Measurements from ENCODE around the gene HSFX4. TPM values are rescaled to one million over a fixed set of nuclear protein-coding genes. Genes with fewer than 3 reads are reported as not detected.

HSFX4 gene
- total RNA-seq, 1 donor from 2014 or later, result not detected

DNA sequence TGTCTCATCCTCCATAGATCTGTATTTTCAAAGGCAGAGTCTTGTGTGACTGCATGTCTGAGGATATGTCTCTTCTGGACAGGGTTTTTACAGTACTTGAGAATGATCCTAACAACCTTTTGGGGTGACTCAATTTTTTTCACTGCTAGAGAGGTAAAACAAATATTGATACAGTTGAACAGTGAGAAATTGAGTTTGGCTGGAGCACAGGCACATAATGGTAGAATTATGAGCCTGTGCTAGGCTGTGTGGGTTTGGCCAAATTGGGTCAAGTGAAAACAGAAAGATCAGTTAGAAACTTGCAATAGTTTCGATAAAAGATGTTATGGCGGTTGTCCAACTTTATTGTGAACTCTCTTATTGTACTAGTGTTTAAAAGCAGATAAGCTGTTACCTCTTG is 32.2 kb downstream of the HSFX4 start:
- Histone ChIP-seq H4K20me1 (ENCODE audit: low read depth) (no peaks in the 10 kb centered on the region), H3K27ac (no peak overlapping the region), H3K4me2 (no peak overlapping the region), H3K9me3 (ENCODE audit: low read depth) (no peaks in the 10 kb centered on the region), H3F3A (ENCODE audit: low read depth) (no peaks in the 10 kb centered on the region), H3K79me2 (ENCODE audit: low read depth) (no peaks in the 10 kb centered on the region), H3K4me3 (no peak overlapping the region), H3K9ac (no peak overlapping the region), H3K27me3 (no peaks in the 10 kb centered on the region), H3K4me1 (no peaks in the 10 kb centered on the region), H3K36me3 (no peaks in the 10 kb centered on the region), H2AFZ (replicated peaks) (no peak overlapping the region)
- H3K9me3 Mint-ChIP-seq, result peaks cover 2% of the 10 kb centered on the region
- H3K4me1 Mint-ChIP-seq, result peaks cover 2% of the 10 kb centered on the region
- H3K4me3 Mint-ChIP-seq, result no peak overlapping the region
- DNase-seq (ENCODE audit: low spot score), result no peak
- H3K27me3 Mint-ChIP-seq (ENCODE audit: insufficient read depth, low read depth), result no peaks in the 10 kb centered on the region
- peaks cover 8% of the 10 kb centered on the region for H3K36me3 Mint-ChIP-seq
- H3K27ac Mint-ChIP-seq, result no peak overlapping the region
- TF ChIP-seq EZH2 (IDR thresholded peaks at IDR 0.05) (no peak), EZH2phosphoT487 (IDR thresholded peaks at IDR 0.05) (no peak)
- TF ChIP-seq, protein P1, sequence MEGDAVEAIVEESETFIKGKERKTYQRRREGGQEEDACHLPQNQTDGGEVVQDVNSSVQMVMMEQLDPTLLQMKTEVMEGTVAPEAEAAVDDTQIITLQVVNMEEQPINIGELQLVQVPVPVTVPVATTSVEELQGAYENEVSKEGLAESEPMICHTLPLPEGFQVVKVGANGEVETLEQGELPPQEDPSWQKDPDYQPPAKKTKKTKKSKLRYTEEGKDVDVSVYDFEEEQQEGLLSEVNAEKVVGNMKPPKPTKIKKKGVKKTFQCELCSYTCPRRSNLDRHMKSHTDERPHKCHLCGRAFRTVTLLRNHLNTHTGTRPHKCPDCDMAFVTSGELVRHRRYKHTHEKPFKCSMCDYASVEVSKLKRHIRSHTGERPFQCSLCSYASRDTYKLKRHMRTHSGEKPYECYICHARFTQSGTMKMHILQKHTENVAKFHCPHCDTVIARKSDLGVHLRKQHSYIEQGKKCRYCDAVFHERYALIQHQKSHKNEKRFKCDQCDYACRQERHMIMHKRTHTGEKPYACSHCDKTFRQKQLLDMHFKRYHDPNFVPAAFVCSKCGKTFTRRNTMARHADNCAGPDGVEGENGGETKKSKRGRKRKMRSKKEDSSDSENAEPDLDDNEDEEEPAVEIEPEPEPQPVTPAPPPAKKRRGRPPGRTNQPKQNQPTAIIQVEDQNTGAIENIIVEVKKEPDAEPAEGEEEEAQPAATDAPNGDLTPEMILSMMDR (IDR thresholded peaks at IDR 0.05), result no peak

DNA sequence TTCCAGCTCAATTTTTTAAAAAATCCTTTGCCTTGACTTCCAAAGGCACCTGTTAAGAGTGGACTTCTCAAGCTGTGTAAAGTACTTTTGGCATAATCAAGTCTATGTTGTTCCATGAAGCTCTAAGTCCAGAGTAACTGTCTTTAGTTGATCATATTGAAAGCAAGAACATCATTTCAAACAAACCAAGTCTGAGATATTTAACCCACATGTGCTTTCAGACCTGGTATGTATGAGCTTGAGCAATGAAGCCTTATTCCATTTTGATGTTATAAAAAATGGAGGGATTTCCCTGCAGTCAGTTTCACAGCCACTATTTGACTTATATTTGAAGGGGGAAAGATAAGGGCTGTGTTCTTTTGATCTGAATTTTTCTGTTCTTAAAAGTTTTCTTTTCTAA is 32.6 kb downstream of the HSFX4 start:
- no peak for TF ChIP-seq EZH2phosphoT487 (IDR thresholded peaks at IDR 0.05)
- no peak for TF ChIP-seq EZH2 (IDR thresholded peaks at IDR 0.05)
- TF ChIP-seq, protein P1 (IDR thresholded peaks at IDR 0.05), result no peak
- peaks cover 2% of the 10 kb centered on the region for H3K4me1 Mint-ChIP-seq
- no peaks in the 10 kb centered on the region for H3K9me3 ChIP-seq (ENCODE audit: low read depth)
- H3K27me3 ChIP-seq, result no peaks in the 10 kb centered on the region
- no peak for DNase-seq (ENCODE audit: low spot score)
- H3K4me3 ChIP-seq, result no peak overlapping the region
- H3K27me3 Mint-ChIP-seq (ENCODE audit: insufficient read depth, low read depth), result no peaks in the 10 kb centered on the region
- H3K4me2 ChIP-seq, result no peak overlapping the region
- no peak overlapping the region for H3K4me3 Mint-ChIP-seq
- no peaks in the 10 kb centered on the region for H3K4me1 ChIP-seq
- H3K27ac Mint-ChIP-seq, result no peak overlapping the region
- no peaks in the 10 kb centered on the region for H3K79me2 ChIP-seq (ENCODE audit: low read depth)
- H3K27ac ChIP-seq, result no peak overlapping the region
- H4K20me1 ChIP-seq (ENCODE audit: low read depth), result no peaks in the 10 kb centered on the region
- peaks cover 2% of the 10 kb centered on the region for H3K9me3 Mint-ChIP-seq
- H3F3A ChIP-seq (ENCODE audit: low read depth), result no peaks in the 10 kb centered on the region
- no peak overlapping the region for H2AFZ ChIP-seq (replicated peaks)
- H3K36me3 ChIP-seq, result no peaks in the 10 kb centered on the region
- H3K9ac ChIP-seq, result no peak overlapping the region
- H3K36me3 Mint-ChIP-seq, result peaks cover 9% of the 10 kb centered on the region

DNA sequence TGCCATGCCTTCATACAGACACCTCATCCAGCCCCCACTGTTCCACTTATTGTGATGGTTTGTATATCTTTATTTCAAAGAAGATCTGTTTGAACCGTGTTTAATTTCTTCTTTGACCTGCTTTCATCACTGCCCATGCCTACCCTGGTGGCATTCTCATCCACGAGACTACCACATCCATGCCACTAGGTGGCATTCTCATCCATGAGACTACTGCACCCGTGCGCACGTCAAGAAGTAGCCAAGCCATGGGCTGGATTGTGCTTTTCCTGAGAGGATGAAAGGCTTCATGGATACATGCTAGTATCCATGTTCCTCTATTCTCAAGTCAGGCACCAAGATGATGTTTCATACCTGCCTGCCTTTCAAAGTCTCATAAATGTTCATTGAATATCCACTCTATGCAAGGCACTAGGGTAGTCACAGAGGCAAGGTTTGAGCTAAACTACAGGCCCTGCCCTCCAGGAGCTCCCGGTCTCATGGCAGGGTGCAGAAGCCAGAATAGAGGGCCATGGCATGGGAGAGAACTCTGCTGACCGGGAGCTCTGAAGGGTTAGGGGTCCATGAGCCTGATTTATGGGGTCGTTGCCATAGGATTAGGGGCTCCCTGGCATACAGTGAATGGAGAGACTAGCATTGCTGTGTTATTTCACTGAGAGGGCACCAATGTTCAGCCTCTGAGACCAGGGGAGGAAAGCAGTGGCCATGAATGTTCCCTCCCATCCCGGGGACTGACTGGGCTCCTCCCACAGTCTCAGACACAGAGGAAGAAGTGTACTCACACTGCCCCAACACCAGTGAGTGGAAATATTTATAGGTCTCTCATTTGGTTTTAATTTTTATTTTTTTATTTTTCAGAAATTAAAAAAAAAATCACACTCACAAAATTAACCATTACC is 33.7 kb downstream of the HSFX4 start:
- Mint-ChIP-seq H3K9me3 (peaks cover 2% of the 10 kb centered on the region), H3K27ac (no peak overlapping the region), H3K27me3 (ENCODE audit: insufficient read depth, low read depth) (no peaks in the 10 kb centered on the region), H3K36me3 (peaks cover 11% of the 10 kb centered on the region), H3K4me1 (peaks cover 2% of the 10 kb centered on the region), H3K4me3 (no peak overlapping the region)
- Histone ChIP-seq H3K79me2 (ENCODE audit: low read depth) (no peaks in the 10 kb centered on the region), H3K36me3 (no peaks in the 10 kb centered on the region), H3F3A (ENCODE audit: low read depth) (no peaks in the 10 kb centered on the region), H3K9ac (no peak overlapping the region), H3K4me2 (no peak overlapping the region), H3K4me1 (no peaks in the 10 kb centered on the region), H3K27me3 (no peaks in the 10 kb centered on the region), H3K4me3 (no peak overlapping the region), H3K27ac (no peak overlapping the region), H3K9me3 (ENCODE audit: low read depth) (no peaks in the 10 kb centered on the region), H4K20me1 (ENCODE audit: low read depth) (no peaks in the 10 kb centered on the region), H2AFZ (replicated peaks) (no peak overlapping the region)
- peak; percentile 72 for DNase-seq (ENCODE audit: low spot score)
- TF ChIP-seq EZH2 (IDR thresholded peaks at IDR 0.05), result no peak
- TF ChIP-seq, protein P1 (IDR thresholded peaks at IDR 0.05), result peak; percentile 64
- TF ChIP-seq EZH2phosphoT487 (IDR thresholded peaks at IDR 0.05), result no peak
